Kidney (tissue), 14 donors: ENCODE results near the gene CEP85. TPM values are rescaled to one million over a fixed set of nuclear protein-coding genes. Genes with fewer than 3 reads are reported as not detected.

Experiments used
- DNase-seq, 5 donors: peaks; one replicate each; pipeline ENCODE4 v3.0.0-alpha.2; 2013 to 2020
- FAIRE-seq: peaks from 2 replicates; lab custom pipeline; 2012; peaks lifted over from hg19 to GRCh38; lab: Jason Lieb, UNC
- H3K27ac ChIP-seq, 2 donors: one replicate each; pipeline ENCODE4 v1.7.0; 2013; ENCODE audit warnings: low read depth in 2 of 2, low read length in 2 of 2, inconsistent platforms in 1 of 2
- H3K27me3 ChIP-seq: one replicate; pipeline ENCODE4 v1.7.1; 2013; ENCODE audit warnings: low read length, inconsistent platforms; ENCODE audit not compliant: control insufficient read depth, insufficient read depth
- H3K36me3 ChIP-seq, 3 donors: one replicate each; pipeline versions ENCODE4 v1.7.0 to v1.7.1; 2013; ENCODE audit warnings: low read length in 3 of 3, control low read depth in 1 of 3, inconsistent platforms in 1 of 3; ENCODE audit not compliant: insufficient read depth in 3 of 3, control insufficient read depth in 2 of 3
- H3K4me1 ChIP-seq, 3 donors: one replicate each; pipeline versions ENCODE4 v1.7.0 to v1.7.1; 2013; ENCODE audit warnings: low read length in 3 of 3, inconsistent platforms in 1 of 3, low read depth in 1 of 3; ENCODE audit not compliant: control insufficient read depth in 2 of 3, insufficient read depth in 2 of 3
- H3K4me3 ChIP-seq, 3 donors: one replicate each; pipeline versions ENCODE4 v1.7.0 to v1.8.1; 2013; ENCODE audit warnings: low read length in 3 of 3, control low read depth in 1 of 3, inconsistent platforms in 1 of 3
- H3K9ac ChIP-seq, 3 donors: one replicate each; pipeline versions ENCODE4 v1.7.0 to v1.7.1; 2013; ENCODE audit warnings: low read length in 3 of 3, control low read depth in 1 of 3, inconsistent platforms in 1 of 3
- H3K9me3 ChIP-seq, 3 donors: one replicate each; pipeline versions ENCODE4 v1.7.0 to v1.7.1; 2013; ENCODE audit warnings: low read length in 3 of 3, control low read depth in 1 of 3, inconsistent platforms in 1 of 3; ENCODE audit not compliant: control insufficient read depth in 2 of 3, insufficient read depth in 1 of 3
- CTCF ChIP-seq: IDR thresholded peaks from 3 replicates; pipeline ENCODE4 v1.5.1; 2012; ENCODE audit warnings: mild to moderate bottlenecking, moderate library complexity, borderline replicate concordance; ENCODE audit not compliant: insufficient read depth; ENCODE audit errors: extremely low read depth
- intact Hi-C: fragments of 100-400 bp; cut with DNase I; formaldehyde crosslinking; loops from one replicate; pipeline ENCODE4 v1.11.1; 2022
- polyA plus RNA-seq: library from polyadenylated mRNA; stranded (reverse); fragments of 350-450 nt; fragmentation: Illumina TruSeq; extraction: RNeasy Lipid Tissue Mini Kit (QIAGEN cat#74804); gene quantifications from one replicate; pipeline ENCODE4 v1.2.3, GENCODE V29; 2014; ENCODE audit warnings: low read depth, low replicate concordance; ENCODE audit not compliant: insufficient read depth
- total RNA-seq: library from RNA; stranded (reverse); fragmentation: NEBNext Ultra II Directional; extraction: Animal tissue kit (Norgen Biotek cat#: 25700); gene quantifications from one replicate; pipeline ENCODE4 v1.2.1, GENCODE V29; 2021
- donor health status: control.
- donor health status: control.
- donor health status: control.
- donor health status: control.
- donor health status: control.
- donor health status: DM: yes; HTN: yes; CAD: no.
- donor health status: Normal renal cell carcinoma (clear cell type).

The CEP85 gene
- total and polyA plus RNA-seq, 2 donors from 2014 or later = 8.4 to 8.5 TPM

GRCh38 chr1:26215246-26215645, 18.8 kb upstream of the CEP85 start:
- TF ChIP-seq CTCF = no peak
- Histone ChIP-seq H3K9ac (no peak overlapping the region), H3K9me3 (no peaks in the 10 kb centered on the region), H3K36me3 (no peaks in the 10 kb centered on the region), H3K27me3 (no peaks in the 10 kb centered on the region), H3K27ac (no peak overlapping the region), H3K4me3 (no peak overlapping the region), H3K4me1 (no peaks in the 10 kb centered on the region)
- intact Hi-C loops = no loop called here
- FAIRE-seq (no peak), DNase-seq (no peak)

GRCh38 chr1:26218906-26219494, 15.0 kb upstream of the CEP85 start:
- Histone ChIP-seq H3K27ac (no peak overlapping the region), H3K36me3 (no peaks in the 10 kb centered on the region), H3K27me3 (no peaks in the 10 kb centered on the region), H3K4me1 (no peaks in the 10 kb centered on the region), H3K9ac (no peak overlapping the region), H3K9me3 (no peaks in the 10 kb centered on the region), H3K4me3 (no peak overlapping the region)
- FAIRE-seq (no peak), DNase-seq (peak in 1 of 5 donors; percentile 82)
- intact Hi-C loops = no loop called here
- no peak for TF ChIP-seq CTCF

- Histone ChIP-seq H3K9ac (no peak overlapping the region), H3K4me3 (no peak overlapping the region), H3K27ac (no peak overlapping the region), H3K4me1 (peaks cover 0 to 3% (median 0%) of the 10 kb centered on the region in 3 donors), H3K9me3 (no peaks in the 10 kb centered on the region), H3K27me3 (no peaks in the 10 kb centered on the region), H3K36me3 (no peaks in the 10 kb centered on the region)
- no peak for TF ChIP-seq CTCF
- peak in 3 of 5 donors; percentile 22 to 39 (median 24) for DNase-seq
- no peak for FAIRE-seq
- intact Hi-C loops = no loop called here
These were observed 13.6 kb upstream of the CEP85 start for GRCh38 chr1:26220199-26220912.
